MCF 10A (cell line): Measurements from ENCODE around the gene SNAP29. TPM values are rescaled to one million over a fixed set of nuclear protein-coding genes. Genes with fewer than 3 reads are reported as not detected.
A peak's percentile ranks its signal among the peaks of the same experiment; 100 is the strongest.

Source experiments
- BruUV-seq: library from RNA; stranded (reverse); fragments of 400-500 nt; replicated peaks from 2 replicates; lab custom pipeline; 2021; lab: Mats Ljungman, UMichigan
- CTCF ChIA-PET: fragments of 300-600 bp; sonication (Branson Sonifier 250); formaldehyde crosslinking; extraction: SDS; loops from one replicate; lab custom pipeline; 2021; ENCODE audit warnings: antibody characterized with exemption, inconsistent platforms; lab: Yijun Ruan, JAX
- POLR2A ChIA-PET: fragments of 300-600, 350-650 bp; sonication (Branson Sonifier 250); formaldehyde crosslinking; extraction: SDS; loops from one replicate; lab custom pipeline; 2020; ENCODE audit warnings: antibody characterized with exemption, inconsistent platforms; lab: Yijun Ruan, JAX
- DNase-seq: peaks from one replicate; pipeline ENCODE4 v3.0.0-alpha.2; 2018; ENCODE audit not compliant: unreplicated experiment
- H3K27ac Mint-ChIP-seq: one replicate; pipeline ENCODE4 v1.8.0; 2022; ENCODE audit warnings: mild to moderate bottlenecking, low read depth, mixed read lengths; ENCODE audit not compliant: unreplicated experiment
- H3K27me3 Mint-ChIP-seq: one replicate; pipeline ENCODE4 v1.8.0; 2022; ENCODE audit warnings: mixed read lengths; ENCODE audit not compliant: insufficient read depth, unreplicated experiment
- H3K36me3 Mint-ChIP-seq: one replicate; pipeline ENCODE4 v1.8.0; 2022; ENCODE audit warnings: mild to moderate bottlenecking, moderate library complexity, mixed read lengths; ENCODE audit not compliant: insufficient read depth, unreplicated experiment
- H3K4me1 Mint-ChIP-seq: one replicate; pipeline ENCODE4 v1.8.0; 2022; ENCODE audit warnings: mixed read lengths; ENCODE audit not compliant: insufficient read depth, unreplicated experiment
- H3K4me3 Mint-ChIP-seq: one replicate; pipeline ENCODE4 v1.8.0; 2022; ENCODE audit warnings: mild to moderate bottlenecking, moderate library complexity, mixed read lengths; ENCODE audit not compliant: unreplicated experiment
- H3K9me3 Mint-ChIP-seq: one replicate; pipeline ENCODE4 v1.8.0; 2022; ENCODE audit warnings: mixed read lengths; ENCODE audit not compliant: unreplicated experiment
- CTCF ChIP-seq: fragments of 200-600 bp; IDR thresholded peaks from one replicate; pipeline ENCODE4 v1.8.0; 2022; ENCODE audit warnings: antibody characterized with exemption, mild to moderate bottlenecking; ENCODE audit not compliant: unreplicated experiment
- intact Hi-C: fragments of 100-400 bp; cut with micrococcal nuclease; formaldehyde crosslinking; loops from 2 replicates; pipeline ENCODE4 v1.14.1; 2022
- total RNA-seq: library from RNA; stranded (reverse); gene quantifications from 2 replicates; pipeline ENCODE4 v1.2.3, GENCODE V29; 2022

SNAP29 gene
- total RNA-seq, 1 experiment from 2014 or later: 28.7 TPM

- intact Hi-C loops: loop anchor here (5.0 kb wide), 1 partner anchor 33 kb away; no protein-coding TSS in a partner anchor
- TF ChIP-seq CTCF: no peak
- peaks cover 28% of the 10 kb centered on the region for H3K4me1 Mint-ChIP-seq
- no peak for DNase-seq
- H3K27ac Mint-ChIP-seq: peak overlapping the region; percentile 39
- no TSS peak for BruUV-seq
- H3K9me3 Mint-ChIP-seq: no peaks in the 10 kb centered on the region
- ChIA-PET CTCF (interaction anchor here (0.9 to 1.6 kb wide), 3 partner anchors 9 to 34 kb away, joined by 3 read pairs; no protein-coding TSS in a partner anchor), POLR2A (interaction anchor here (0.7 to 4.3 kb wide), 8 partner anchors 14 to 411 kb away, joined by 3 to 31 read pairs (median 10); partner anchors contain the start of gene LZTR1)
- no peaks in the 10 kb centered on the region for H3K27me3 Mint-ChIP-seq
- peak overlapping the region; percentile 68 for H3K4me3 Mint-ChIP-seq
- H3K36me3 Mint-ChIP-seq: peaks cover 4% of the 10 kb centered on the region
Observed at GRCh38 chr22:20919718-20920117, 60.9 kb downstream of the SNAP29 start.

- TF ChIP-seq CTCF: no peak
- DNase-seq: no peak
- POLR2A ChIA-PET: interaction anchor here (0.6 to 4.3 kb wide), 13 partner anchors 16 to 1137 kb away, joined by 3 to 31 read pairs (median 7); partner anchors contain the start of gene THAP7
- Mint-ChIP-seq H3K4me3 (peak overlapping the region; percentile 68), H3K9me3 (no peaks in the 10 kb centered on the region), H3K27me3 (no peaks in the 10 kb centered on the region), H3K4me1 (peaks cover 33% of the 10 kb centered on the region), H3K36me3 (peaks cover 13% of the 10 kb centered on the region), H3K27ac (peak overlapping the region; percentile 39)
- CTCF ChIA-PET: interaction anchor here (0.5 to 2.7 kb wide), 6 partner anchors 18 to 146 kb away, joined by 3 to 14 read pairs (median 3); no protein-coding TSS in a partner anchor
- no TSS peak for BruUV-seq
- intact Hi-C loops: no loop called here
Observed at GRCh38 chr22:20920881-20921203, 62.0 kb downstream of the SNAP29 start.

- Mint-ChIP-seq H3K4me1 (peaks cover 42% of the 10 kb centered on the region), H3K4me3 (peak overlapping the region; percentile 68), H3K27me3 (no peaks in the 10 kb centered on the region), H3K27ac (no peak overlapping the region), H3K9me3 (no peaks in the 10 kb centered on the region), H3K36me3 (peaks cover 23% of the 10 kb centered on the region)
- no peak for DNase-seq
- no peak for TF ChIP-seq CTCF
- ChIA-PET POLR2A (interaction anchor here (0.6 to 4.3 kb wide), 6 partner anchors 9 to 273 kb away, joined by 3 to 31 read pairs (median 6); no protein-coding TSS in a partner anchor), CTCF (interaction anchor here (0.7 to 2.7 kb wide), 5 partner anchors 9 to 1030 kb away, joined by 3 to 14 read pairs (median 3); partner anchors contain the start of gene PPM1F)
- intact Hi-C loops: no loop called here
- no TSS peak for BruUV-seq
Observed at GRCh38 chr22:20922141-20922751, 63.4 kb downstream of the SNAP29 start.

GRCh38 chr22:20926243-20926642 lies 67.4 kb downstream of the SNAP29 start:
- Mint-ChIP-seq H3K4me1 (peaks cover 32% of the 10 kb centered on the region), H3K27ac (peak overlapping the region; percentile 20), H3K9me3 (no peaks in the 10 kb centered on the region), H3K4me3 (no peak overlapping the region), H3K36me3 (peaks cover 38% of the 10 kb centered on the region), H3K27me3 (no peaks in the 10 kb centered on the region)
- intact Hi-C loops: no loop called here
- no TSS peak for BruUV-seq
- CTCF ChIA-PET: interaction anchor here (0.6 to 2.1 kb wide), 2 partner anchors 9 to 25 kb away, joined by 3 to 13 read pairs; partner anchors contain the start of gene CRKL
- TF ChIP-seq CTCF: no peak
- POLR2A ChIA-PET: interaction anchor here (0.6 to 1.9 kb wide), 6 partner anchors 9 to 79 kb away, joined by 3 to 11 read pairs (median 4); partner anchors contain the start of gene CRKL
- DNase-seq: no peak
